Measurements from ENCODE around the gene MIEN1.
"Not testable (repeated sequence)": the region's sequence is repeated elsewhere in the genome, so short reads cannot be mapped to it uniquely, and the experiment has no call there.

MIEN1 gene

DNA sequence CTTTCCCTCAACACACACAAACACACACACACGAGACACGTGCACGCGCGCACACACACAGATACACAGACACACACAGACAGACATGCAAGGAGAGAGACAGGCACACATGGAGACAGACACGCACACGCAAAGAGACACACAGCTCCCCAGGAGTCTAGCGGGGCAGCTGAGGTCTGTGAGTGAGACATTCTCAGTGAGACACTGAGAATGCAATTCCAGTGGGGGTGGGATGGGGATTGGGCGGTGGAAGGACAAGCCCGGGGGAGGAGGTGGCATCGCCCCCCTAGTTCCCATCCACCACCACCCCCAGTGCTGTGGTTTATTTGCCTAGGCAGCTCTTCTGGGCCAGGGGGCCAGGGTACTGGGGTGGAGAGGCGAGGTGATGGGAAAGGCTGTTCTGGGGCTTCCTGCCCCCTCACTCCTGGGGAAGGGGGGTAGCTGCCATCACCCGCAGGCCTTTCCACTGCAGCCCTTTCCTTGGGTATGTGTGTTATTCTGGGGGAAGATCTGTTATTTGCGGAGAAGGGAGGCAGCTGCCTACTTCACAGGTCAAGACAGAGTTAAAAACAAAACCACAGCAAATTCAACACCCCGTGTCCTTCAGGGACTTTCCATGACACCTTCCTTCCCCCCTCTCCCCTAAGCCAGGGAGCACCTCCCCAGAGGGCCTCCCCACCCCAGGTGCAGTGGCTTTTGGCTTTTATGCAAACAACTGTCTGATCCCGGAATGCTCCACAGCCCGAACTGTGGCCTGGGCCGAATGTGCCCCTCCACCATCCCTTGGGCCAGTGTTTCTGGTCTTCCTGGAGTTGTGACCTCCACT is 25.4 kb upstream of the MIEN1 start:
- no peak for DNase-seq (ENCODE audit: low read depth in 2 of 2)

DNA sequence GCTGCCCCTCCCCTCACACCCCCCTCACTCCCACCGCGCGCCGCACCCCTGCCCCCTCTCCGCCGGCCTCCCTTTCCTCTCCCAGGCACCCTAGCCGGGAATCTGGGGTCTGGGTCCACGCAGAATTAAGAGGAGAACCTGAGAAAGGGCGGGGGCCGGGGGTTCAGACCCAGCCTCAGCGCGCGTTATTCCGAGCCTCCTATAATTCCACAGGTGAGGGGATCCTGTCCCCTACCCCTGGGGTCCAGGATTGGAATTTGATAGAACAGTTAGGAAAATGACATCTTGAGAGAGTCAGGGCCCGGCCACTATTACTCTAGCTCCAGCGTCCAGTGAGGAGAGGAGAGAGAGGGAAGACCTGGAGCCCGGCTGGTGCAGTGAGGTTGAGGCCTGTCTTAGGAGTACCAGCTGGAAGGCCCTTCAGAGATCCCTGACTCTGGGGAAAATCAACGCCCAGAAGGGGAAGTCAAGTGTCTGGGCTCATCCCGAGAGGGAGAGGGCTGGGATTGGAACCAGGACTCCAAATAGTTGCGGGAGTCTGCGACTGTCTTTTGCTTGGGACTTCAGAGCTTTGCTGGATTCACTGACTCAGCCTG is 24.7 kb upstream of the MIEN1 start:
- DNase-seq (ENCODE audit: low read depth in 2 of 2) = no peak

DNA sequence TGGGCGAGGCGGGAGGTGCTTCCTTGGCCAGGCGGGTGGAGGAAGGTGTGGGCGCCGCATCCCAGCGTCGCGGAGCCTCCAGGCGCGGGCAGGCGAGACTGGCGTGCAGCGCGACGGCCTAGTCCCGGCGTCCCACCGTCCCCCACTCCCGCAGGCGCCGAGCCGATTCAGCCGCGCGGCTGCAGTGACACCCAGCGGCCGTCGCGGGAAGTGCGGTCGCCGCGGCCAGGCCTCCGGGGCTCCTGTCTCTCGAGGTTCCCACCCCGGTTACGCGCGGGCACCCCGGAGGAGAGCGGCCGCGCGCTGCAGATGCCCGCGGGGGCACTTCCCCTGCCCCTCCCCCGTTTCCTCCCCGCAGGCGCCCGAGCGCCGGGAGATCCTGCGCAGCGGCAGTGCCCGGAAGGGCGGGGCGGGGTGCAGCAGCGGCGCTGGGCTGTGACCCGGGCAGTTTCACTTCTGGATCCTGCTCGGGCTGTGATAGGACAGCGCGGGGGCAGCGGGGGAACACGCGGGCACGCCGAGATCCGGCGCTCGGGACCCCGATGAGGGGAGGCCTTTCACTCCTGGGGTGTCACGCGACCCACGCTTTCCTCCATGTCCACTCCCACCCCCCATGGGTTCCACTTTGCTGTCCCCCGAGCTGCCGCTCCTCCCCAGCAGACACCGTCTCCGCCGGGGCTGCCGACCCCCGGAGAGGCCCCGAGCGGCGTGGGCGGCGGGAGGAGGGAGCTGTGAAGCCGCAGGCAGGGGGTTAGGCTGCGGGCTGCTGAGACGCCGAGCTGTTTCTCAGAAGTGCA is 24.0 kb upstream of the MIEN1 start:
- DNase-seq (ENCODE audit: low read depth in 2 of 2) = peak; percentile 90 to 92

DNA sequence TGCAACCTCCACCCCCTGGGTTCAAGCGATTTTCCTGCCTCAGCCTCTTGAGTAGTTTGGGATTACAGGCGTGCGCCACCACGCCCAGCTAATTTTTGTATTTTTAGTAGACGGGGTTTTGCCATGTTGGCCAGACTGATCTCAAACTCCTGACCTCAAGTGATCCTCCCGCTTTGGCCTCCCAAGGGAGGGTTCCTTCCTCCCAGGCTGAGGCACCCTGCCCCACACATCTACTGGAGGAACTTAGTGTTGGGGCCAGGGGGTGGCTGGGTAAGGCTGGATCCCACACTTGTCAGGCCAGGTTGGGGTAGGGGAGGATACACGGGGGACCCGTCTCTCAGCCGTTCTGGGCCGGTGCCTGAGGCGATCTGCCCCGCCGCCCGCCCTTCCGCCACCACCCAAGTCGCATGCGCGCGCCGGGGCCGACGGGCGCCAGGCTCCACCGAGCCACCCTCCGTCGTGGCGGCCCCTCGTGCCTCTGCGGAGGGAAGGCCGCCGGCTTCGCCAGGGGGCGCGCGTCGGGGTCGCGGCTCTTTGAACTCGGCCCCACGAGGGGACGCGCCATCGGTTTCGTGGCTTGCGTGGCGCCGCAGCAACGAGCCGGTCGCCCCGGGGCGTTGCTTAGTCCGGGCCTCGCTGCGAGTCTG is 23.3 kb upstream of the MIEN1 start:
- no peak for DNase-seq (ENCODE audit: low read depth in 2 of 2)

DNA sequence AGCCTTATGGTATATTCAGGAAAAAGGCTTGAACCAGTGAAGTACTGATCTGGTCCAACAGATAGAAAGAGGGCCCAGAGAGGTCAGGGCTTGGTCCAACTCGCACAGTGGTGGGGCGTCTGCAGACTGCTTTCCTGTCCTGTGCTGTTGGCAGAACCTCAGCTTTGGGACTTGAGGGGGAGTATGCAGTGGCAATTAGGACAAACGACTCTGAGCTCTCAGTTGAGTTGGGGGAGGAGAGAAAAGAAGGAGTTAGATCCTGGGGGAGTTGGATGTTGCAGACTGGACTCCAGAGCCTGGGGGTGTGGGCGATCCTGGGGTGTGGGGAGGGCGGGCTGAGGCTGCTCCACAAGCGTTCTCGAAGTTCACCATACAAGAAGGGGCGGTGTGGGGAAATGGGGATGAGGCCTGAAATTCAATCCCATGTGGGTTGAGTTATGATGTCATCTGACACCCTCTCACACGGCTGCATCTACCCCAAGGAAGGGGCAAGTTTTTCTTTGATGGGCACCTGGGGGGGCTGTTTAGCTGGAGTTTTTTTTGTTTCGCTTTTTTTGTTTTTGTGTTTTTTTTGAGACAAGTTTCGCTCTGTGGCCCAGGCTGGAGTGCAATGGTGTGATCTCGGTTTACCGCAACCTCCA is 22.0 kb upstream of the MIEN1 start:
- DNase-seq (ENCODE audit: low read depth in 2 of 2) = no peak

DNA sequence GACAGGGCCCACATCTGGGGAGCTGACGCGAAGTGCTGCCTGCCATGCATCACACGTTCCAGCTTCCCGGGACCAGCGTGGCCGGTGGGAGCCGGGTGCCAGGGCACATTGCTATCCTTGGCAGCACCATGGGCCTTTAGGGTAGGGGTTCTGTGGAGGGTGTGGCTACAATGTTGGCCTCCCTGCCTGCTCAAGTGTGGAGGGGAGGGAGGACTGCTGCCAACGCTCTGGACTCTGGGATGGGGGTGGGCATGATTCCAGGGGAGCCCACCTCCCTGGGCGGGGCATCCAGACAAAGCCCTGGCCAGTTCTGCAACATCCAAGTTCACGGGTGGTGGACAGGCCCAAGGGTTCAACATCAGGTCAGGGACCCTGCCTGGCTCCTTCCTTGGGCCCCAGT is 21.3 kb upstream of the MIEN1 start:
- no peak for DNase-seq (ENCODE audit: low read depth in 2 of 2)

DNA sequence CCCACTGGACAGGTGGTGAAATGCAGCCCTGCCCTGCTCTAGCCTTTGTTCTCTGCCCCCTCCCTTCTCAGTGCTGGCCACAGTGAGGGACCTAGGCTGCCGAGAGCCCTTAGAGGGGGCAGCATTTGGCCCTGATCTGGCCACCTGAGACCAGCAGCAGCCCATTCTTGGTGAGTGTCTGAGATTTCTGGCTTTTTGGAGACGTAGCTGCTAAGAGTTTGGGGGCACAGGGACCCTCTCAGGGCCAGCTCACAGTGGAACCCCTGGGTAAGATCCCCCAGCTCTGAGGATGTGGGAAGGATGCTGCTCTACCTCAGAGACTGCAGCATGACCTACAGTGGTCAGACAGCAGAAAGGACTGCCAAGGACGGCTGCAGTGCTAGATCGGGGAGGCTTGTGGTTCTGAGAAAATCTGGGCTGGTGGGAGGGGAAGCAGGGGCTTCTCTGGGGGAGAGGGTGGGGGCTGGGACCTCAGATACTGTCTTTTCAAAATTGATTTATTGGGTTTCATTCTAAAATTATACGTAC is 20.7 kb upstream of the MIEN1 start:
- DNase-seq (ENCODE audit: low read depth in 2 of 2) = no peak

DNA sequence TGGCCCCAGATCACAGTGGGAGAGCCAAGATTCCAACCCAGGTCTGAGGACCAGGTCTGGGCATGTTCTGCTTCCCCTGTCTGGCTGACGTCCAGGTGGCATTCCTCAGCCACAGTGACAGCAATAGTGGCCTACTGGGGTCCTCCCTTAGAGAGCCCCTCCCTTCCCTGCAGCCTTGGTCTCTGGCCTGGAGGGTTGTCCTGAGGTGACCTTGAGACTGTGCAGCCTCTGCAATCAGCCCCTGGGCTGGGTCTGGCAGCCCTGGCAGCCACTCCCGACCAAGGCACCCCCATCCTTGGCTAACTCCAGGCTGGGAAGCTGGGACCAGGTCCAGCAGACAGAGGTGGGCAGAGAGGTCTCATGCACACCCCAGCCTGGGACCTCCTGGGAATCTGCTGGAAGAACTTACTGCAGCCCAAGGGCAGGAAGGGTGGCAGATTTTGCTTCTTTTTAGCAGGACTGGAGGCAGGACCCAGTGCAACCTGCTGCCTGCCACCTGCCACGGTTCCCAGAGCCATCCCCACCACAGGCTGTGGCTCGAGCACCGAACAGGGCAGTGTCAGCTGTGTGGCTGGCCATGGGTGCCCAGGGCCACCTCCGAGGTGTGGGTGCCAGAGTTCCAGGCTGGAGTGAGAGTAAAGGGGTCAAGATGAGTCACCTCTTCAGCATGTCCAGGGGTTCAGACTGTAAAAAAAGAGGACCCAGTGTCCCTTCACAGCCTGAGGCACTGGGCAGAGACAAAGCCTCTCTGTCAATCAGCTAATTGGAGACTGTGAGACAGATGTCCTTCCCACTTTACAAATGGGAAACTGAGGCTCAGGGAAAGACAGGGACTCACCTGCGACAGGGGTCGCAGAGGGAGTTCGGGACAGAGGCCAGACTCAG is 20.0 kb upstream of the MIEN1 start:
- no peak for DNase-seq (ENCODE audit: low read depth in 2 of 2)

DNA sequence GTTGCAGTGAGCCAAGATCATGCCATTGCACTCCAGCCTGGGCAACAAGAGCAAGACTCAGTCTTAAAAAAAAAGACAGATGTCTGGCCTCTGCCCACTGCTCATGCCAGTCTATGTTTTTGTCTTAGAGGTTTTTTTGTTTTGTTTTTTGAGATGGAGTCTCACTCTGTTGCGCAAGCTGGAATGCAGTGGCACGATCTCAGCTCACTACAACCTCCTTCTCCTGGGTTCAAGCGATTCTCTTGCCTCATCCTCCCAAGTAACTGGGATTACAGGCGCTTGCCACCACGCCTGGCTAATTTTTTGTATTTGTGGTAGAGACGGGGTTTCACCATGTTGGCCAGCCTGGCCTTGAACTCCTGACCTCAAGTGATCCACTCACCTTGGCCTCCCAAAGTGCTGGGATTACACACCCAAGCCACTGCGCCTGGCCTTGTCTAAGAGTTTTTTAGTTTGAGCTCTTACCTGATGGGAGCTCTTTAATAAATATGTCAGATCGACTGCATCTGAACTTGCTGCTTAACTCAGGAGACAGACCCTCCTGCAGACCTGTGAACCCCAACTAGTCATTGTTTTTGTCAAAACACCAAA is 18.2 kb upstream of the MIEN1 start:
- not testable (repeated sequence) for DNase-seq (ENCODE audit: low read depth in 2 of 2)

DNA sequence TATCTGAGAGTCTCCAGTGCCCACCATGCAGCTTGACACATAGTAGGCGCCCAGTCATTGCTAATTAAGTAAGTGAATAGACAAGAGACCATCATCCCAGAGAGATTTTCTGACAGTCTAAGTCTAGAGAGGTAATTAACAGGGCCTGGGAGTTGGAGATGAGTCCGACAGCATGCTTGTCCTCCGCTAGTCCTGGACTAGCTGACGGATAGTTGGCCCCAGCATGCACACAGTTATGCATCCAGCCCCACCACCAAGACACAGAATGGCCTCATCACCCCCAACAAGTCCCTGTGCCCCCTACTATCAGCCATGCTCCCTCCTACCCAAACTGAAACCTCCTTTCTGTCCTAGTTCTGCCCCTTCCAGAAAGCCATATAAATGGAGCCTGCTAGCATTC is 17.4 kb upstream of the MIEN1 start:
- DNase-seq (ENCODE audit: low read depth in 2 of 2) = no peak

DNA sequence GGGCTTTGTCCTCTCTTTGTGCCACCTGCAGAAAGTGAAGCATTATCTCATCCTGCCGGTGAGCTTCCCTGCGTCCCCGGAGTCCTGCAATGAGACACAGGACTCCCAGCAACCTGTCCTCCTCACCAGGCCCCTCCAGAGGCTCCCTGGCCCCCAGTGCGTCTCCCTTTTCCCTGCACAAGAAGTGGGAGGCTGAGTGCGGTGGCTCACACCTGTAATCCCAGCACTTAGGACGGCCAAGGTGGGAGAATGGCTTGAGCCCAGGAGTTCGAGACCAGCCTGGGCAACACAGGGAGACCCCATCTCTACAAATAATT is 15.8 kb upstream of the MIEN1 start:
- no peak for DNase-seq (ENCODE audit: low read depth in 2 of 2)

DNA sequence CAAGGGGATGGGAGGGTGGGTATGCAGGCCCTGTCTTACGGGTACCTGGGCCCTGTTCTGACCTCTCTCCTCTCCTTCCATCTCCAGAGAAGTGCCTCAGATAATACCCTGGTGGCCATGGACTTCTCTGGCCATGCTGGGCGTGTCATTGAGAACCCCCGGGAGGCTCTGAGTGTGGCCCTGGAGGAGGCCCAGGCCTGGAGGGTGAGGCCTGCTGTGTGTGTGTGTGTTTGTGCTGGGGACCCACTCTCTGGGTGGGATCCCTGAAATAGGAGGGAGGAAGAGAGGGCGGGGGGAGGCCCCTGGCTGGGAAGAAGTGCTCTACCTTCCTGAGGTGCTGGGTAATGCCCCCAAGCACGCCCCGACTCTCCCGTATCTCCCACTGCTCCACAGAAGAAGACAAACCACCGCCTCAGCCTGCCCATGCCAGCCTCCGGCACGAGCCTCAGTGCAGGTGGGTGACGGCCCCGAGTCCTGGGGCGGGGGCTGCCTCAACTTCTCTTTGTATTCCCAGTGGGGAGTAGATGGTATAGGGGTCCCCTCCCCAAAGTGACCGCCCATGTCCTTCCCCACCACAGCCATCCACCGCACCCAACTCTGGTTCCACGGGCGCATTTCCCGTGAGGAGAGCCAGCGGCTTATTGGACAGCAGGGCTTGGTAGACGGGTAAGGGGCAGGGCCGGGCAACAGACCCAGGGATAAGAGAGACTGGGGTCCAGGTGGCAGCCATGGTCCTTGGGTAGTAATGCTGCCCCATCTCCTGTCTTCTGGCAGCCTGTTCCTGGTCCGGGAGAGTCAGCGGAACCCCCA is 15.2 kb upstream of the MIEN1 start:
- no peak for DNase-seq (ENCODE audit: low read depth in 2 of 2)

DNA sequence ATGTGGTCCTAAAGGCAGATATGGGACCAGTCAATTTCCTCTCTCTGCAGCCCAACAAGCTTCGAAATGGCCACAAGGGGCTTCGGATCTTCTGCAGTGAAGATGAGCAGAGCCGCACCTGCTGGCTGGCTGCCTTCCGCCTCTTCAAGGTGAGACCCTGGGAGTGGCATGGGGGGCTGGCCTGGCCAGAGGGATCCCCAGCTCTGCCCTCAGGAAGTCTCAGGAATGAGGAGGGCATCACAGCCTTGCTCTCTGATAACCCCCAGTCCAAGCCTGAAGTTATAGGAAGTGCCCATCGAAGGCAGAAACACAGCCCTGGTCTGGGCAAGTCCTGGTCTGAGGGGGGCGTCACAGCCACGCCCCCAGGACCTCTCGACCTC is 14.5 kb upstream of the MIEN1 start:
- no peak for DNase-seq (ENCODE audit: low read depth in 2 of 2)

DNA sequence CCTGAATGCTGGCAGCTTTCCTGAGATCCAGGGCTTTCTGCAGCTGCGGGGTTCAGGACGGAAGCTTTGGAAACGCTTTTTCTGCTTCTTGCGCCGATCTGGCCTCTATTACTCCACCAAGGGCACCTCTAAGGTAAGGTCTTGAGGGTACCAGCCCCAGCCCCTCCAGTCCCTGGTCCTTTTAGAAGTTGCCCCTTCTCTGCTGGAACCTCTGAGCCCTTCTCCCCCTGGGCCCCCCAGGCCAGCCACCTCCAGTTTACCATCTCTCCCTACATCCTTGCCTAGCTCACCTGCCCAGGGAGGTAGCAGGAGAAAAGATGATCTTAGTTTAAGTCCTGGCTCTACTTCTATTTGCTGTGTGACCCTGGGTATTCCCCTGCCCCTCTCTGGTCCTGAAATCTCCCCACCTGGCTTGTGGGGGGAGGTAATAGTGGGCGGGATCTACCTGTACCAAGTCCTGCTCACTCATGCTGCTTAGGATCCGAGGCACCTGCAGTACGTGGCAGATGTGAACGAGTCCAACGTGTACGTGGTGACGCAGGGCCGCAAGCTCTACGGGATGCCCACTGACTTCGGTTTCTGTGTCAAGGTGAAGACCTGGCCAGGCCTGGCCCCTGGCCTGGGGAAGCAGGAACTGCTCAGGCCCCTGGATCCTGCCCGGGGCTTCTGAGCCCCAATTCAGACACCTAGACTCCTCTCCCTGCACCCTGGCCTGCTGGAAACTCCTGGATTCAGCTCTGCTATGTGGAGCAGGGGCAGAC is 13.9 kb upstream of the MIEN1 start:
- no peak for DNase-seq (ENCODE audit: low read depth in 2 of 2)

DNA sequence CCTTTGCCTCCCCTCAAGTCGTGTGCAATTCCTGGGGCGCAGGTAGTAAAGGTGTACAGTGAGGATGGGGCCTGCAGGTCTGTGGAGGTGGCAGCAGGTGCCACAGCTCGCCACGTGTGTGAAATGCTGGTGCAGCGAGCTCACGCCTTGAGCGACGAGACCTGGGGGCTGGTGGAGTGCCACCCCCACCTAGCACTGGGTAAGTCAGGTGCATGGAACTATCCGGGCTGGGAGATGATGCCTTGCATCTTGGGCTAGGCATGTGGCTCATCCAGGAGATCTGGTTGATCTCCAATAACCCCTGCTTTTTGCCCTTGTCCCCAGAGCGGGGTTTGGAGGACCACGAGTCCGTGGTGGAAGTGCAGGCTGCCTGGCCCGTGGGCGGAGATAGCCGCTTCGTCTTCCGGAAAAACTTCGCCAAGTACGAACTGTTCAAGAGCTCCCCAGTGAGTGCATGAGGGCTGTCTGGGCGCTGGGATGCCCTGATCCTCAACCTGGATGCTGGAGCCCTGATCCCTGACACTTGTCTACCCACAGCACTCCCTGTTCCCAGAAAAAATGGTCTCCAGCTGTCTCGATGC is 12.6 kb upstream of the MIEN1 start:
- DNase-seq (ENCODE audit: low read depth in 2 of 2) = no peak

DNA sequence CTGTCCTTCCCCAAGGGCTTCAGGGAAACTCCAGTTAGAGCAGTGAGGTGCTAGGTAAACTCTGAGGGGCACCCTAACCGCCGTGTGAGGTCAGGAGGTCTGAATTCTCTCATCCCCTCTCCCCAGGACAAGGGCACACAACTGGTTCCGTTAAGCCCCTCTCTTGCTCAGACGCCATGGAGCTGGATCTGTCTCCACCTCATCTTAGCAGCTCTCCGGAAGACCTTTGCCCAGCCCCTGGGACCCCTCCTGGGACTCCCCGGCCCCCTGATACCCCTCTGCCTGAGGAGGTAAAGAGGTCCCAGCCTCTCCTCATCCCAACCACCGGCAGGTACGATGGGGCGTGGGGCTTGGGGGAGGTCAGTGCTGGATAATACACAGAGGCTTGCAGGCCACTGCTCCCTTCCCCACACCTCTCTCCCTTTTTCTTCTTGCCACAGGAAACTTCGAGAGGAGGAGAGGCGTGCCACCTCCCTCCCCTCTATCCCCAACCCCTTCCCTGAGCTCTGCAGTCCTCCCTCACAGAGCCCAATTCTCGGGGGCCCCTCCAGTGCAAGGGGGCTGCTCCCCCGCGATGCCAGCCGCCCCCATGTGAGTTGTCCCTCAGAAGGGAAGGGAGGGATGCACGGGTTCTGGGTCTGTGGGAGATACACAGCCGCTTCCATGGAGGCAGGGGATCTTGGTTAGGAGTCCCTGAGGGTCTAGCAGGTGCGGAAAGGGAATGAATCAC is 12.0 kb upstream of the MIEN1 start:
- DNase-seq (ENCODE audit: low read depth in 2 of 2) = no peak

DNA sequence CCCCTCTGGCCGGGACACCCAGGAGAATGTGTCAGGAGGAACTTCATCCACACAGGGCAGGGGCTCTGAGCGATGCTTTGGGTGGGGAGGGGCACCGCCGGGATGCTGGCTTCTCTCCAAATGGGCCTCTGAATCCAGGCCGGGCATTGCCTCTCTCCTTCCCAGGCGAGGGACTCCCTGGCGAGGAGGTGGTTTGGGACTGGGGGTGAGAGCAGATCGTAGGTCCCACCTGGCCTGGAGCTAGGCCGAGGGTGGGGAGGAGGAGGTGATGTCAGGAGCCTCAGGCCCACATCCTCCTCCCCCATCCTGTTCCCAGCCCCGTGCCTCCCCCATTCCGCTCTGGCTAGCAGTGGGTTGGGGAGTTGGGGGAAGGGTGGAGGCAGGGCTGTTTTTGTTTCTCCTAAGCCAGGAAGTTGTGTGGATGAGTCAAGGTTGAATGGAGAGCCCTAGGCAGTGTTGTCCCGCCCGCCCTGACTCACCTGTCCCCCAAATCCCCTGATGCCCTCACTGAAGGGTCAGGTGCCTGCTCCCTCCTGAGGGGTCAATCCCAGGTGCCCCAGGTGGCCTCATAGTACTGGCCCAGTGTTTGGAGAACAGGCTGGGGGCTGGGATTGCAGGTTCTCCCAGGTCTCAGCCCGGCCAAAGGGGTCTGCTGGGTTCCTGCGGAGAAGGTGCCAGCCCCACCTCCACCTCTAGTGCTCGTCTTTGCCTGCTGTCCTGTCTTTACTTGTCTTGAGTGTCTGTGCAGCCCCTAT is 10.2 kb upstream of the MIEN1 start:
- no peak for DNase-seq (ENCODE audit: low read depth in 2 of 2)
